Esophagus squamous epithelium (tissue), 5 donors: ENCODE data around the gene SCN8A. TPM values are rescaled to one million over a fixed set of nuclear protein-coding genes. Genes with fewer than 3 reads are reported as not detected.
"Not testable (repeated sequence)": the region's sequence is repeated elsewhere in the genome, so short reads cannot be mapped to it uniquely, and the experiment has no call there.

ENCODE experiments used
- DNase-seq: peaks from one replicate; lab custom pipeline; 2025; lab: John Stamatoyannopoulos, UW
- H3K27ac ChIP-seq, 4 donors: fragments of 200-600 bp; sonication (generic); one replicate each; pipeline ENCODE4 v1.5.1; 2016 to 2019; ENCODE audit warnings: mild to moderate bottlenecking in 1 of 4
- H3K27me3 ChIP-seq, 4 donors: fragments of 200-600 bp; sonication (generic); 1 replicate in 3 of 4; 2 replicates in 1 of 4; pipeline versions ENCODE4 v1.5.1 to v1.6.0; 2017 to 2021; ENCODE audit warnings: antibody characterized with exemption in 1 of 4
- H3K36me3 ChIP-seq, 3 donors: fragments of 200-600 bp; sonication (generic); one replicate each; pipeline ENCODE4 v1.5.1; 2016 to 2019
- H3K4me1 ChIP-seq, 3 donors: fragments of 200-600 bp; sonication (generic); one replicate each; pipeline ENCODE4 v1.5.1; 2017 to 2019
- H3K4me3 ChIP-seq, 4 donors: fragments of 200-600 bp; sonication (generic); 1 replicate in 3 of 4; 2 replicates in 1 of 4; pipeline ENCODE4 v1.5.1; 2016 to 2019; ENCODE audit warnings: mild to moderate bottlenecking in 2 of 4, moderate library complexity in 1 of 4
- H3K9me3 ChIP-seq, 3 donors: fragments of 200-600 bp; sonication (generic); one replicate each; pipeline ENCODE4 v1.5.1; 2016 to 2019
- POLR2A ChIP-seq, 4 donors: fragments of 450-650 bp; IDR thresholded peaks; one replicate each; pipeline ENCODE4 v1.6.1; 2017; ENCODE audit warnings: antibody characterized with exemption in 4 of 4, mild to moderate bottlenecking in 4 of 4, moderate library complexity in 3 of 4
- WGBS, 2 donors: methylation state at CpG; one replicate each; pipeline ENCODE4 v1.1.5; 2018; 5-methylcytosine and 5-hydroxymethylcytosine counted together
- intact Hi-C: fragments of 100-400 bp; cut with DNase I; formaldehyde crosslinking; loops from one replicate; pipeline ENCODE4 v1.15.0; 2022
- total RNA-seq, 4 donors: library from RNA; depleted of rRNA; stranded (reverse); fragments of >200 nt; gene quantifications; one replicate each; pipeline ENCODE4 v1.1.0, GENCODE V29; 2016
- TF ChIP-seq, protein P1 (sequence below), 6 experiments: fragments of 450-650 bp in 4 of 6; fragments of 200-600 bp in 2 of 6; sonication (generic) in 2 of 6; IDR thresholded peaks; one replicate each; pipeline ENCODE4 v1.5.1; 2016 to 2019; ENCODE audit warnings: antibody characterized with exemption in 6 of 6, mild to moderate bottlenecking in 4 of 6, moderate library complexity in 4 of 6
- donor health status: DM: yes; HTN: yes; CAD: no.

Gene SCN8A
- total RNA-seq, 4 donors from 2014 or later: 0.11 to 1.1 (median 0.40) TPM

GRCh38 chr12:51639361-51639760 is 48.3 kb downstream of the SCN8A start:
- Histone ChIP-seq H3K9me3 (peaks cover 0 to 10% (median 7%) of the 10 kb centered on the region in 3 donors), H3K36me3 (no peaks in the 10 kb centered on the region), H3K27me3 (no peaks in the 10 kb centered on the region), H3K4me1 (no peaks in the 10 kb centered on the region), H3K27ac (no peak overlapping the region), H3K4me3 (no peak overlapping the region)
- intact Hi-C loops: no loop called here
- 72 to 83% methylated on average over 5 of the region's 5 CpGs for WGBS, 2 donors
- TF ChIP-seq POLR2A (IDR thresholded peaks at IDR 0.05): no peak
- TF ChIP-seq, protein P1, sequence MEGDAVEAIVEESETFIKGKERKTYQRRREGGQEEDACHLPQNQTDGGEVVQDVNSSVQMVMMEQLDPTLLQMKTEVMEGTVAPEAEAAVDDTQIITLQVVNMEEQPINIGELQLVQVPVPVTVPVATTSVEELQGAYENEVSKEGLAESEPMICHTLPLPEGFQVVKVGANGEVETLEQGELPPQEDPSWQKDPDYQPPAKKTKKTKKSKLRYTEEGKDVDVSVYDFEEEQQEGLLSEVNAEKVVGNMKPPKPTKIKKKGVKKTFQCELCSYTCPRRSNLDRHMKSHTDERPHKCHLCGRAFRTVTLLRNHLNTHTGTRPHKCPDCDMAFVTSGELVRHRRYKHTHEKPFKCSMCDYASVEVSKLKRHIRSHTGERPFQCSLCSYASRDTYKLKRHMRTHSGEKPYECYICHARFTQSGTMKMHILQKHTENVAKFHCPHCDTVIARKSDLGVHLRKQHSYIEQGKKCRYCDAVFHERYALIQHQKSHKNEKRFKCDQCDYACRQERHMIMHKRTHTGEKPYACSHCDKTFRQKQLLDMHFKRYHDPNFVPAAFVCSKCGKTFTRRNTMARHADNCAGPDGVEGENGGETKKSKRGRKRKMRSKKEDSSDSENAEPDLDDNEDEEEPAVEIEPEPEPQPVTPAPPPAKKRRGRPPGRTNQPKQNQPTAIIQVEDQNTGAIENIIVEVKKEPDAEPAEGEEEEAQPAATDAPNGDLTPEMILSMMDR (IDR thresholded peaks at IDR 0.05): no peak
- DNase-seq: no peak

GRCh38 chr12:51642286-51642685 is 51.3 kb downstream of the SCN8A start:
- DNase-seq: no peak
- TF ChIP-seq, protein P1 (IDR thresholded peaks at IDR 0.05): no peak
- no peak for TF ChIP-seq POLR2A (IDR thresholded peaks at IDR 0.05)
- Histone ChIP-seq H3K36me3 (no peaks in the 10 kb centered on the region), H3K9me3 (peaks cover 0 to 8% (median 7%) of the 10 kb centered on the region in 3 donors), H3K27me3 (no peaks in the 10 kb centered on the region), H3K4me3 (no peak overlapping the region), H3K27ac (no peak overlapping the region), H3K4me1 (no peaks in the 10 kb centered on the region)
- intact Hi-C loops: no loop called here

DNA sequence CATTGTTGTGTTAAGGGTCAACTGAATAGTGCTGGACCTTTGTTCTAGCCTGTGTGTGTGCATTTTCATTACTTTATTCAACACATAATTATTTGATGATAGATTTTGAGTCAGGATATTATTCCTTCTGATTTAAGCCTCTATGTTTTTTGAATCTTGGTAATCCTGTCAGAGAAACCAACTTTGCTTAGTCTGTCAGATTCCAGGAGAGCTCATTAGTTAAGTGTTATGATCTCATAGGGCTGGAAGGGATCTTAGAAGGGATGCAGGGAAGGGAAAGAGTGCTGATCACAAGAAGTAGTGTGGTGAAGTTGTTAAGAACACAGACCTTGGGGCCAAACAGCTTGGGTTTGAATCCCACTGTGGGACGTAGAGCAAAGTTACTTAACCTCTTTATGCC is 52.9 kb downstream of the SCN8A start:
- H3K27ac ChIP-seq: no peak overlapping the region
- H3K36me3 ChIP-seq: no peaks in the 10 kb centered on the region
- DNase-seq: no peak
- peaks cover 0 to 1% (median 0%) of the 10 kb centered on the region in 4 donors for H3K27me3 ChIP-seq
- H3K4me3 ChIP-seq: no peak overlapping the region
- 76 to 87% methylated on average over 1 of the region's 1 CpG for WGBS, 2 donors
- no peaks in the 10 kb centered on the region for H3K9me3 ChIP-seq
- TF ChIP-seq, protein P1 (IDR thresholded peaks at IDR 0.05): no peak
- TF ChIP-seq POLR2A (IDR thresholded peaks at IDR 0.05): no peak
- no peaks in the 10 kb centered on the region for H3K4me1 ChIP-seq
- intact Hi-C loops: no loop called here

DNA sequence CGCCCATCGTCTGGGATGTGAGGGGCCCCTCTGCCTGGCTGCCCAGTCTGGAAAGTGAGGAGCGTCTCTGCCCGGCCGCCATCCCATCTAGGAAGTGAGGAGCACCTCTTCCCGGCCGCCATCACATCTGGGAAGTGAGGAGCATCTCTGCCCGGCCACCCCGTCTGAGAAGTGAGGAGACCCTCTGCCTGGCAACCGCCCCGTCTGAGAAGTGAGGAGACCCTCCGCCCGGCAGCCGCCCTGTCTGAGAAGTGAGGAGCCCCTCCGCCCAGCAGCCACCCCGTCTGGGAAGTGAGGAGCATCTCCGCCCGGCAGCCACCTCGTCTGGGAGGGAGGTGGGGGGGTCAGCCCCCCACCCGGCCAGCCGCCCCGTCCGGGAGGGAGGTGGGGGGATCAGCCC is 53.7 kb downstream of the SCN8A start:
- DNase-seq, H3K27me3 ChIP-seq, H3K4me3 ChIP-seq, H3K9me3 ChIP-seq, H3K27ac ChIP-seq, H3K4me1 ChIP-seq, intact Hi-C loops, H3K36me3 ChIP-seq: not testable (repeated sequence)
- WGBS, 2 donors: no CpG with 5 or more reads among the region's 23 CpGs

DNA sequence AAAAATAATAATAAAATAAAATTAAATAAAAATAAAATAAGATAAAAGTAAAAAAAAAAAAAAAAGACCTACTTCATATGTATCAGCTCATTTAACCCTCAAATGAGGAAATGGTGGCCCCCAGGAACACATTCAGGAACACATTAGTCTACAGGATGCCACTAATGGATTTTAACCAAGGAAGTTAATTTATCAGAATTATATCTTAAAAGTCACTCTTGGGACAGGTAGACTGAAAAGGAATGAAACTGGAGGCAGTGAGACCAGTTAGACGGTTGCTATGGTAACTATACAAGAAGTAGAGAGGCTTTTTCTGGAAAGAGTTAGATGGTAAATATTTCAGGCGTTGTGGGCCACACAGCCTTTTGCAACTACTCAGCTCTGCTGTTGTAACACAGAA is 54.9 kb downstream of the SCN8A start:
- no peaks in the 10 kb centered on the region for H3K36me3 ChIP-seq
- TF ChIP-seq, protein P1 (IDR thresholded peaks at IDR 0.05): no peak
- no peak for TF ChIP-seq POLR2A (IDR thresholded peaks at IDR 0.05)
- intact Hi-C loops: no loop called here
- H3K9me3 ChIP-seq: peaks cover 0 to 14% (median 5%) of the 10 kb centered on the region in 3 donors
- H3K27ac ChIP-seq: no peak overlapping the region
- 77 to 80% methylated on average over 2 of the region's 2 CpGs for WGBS, 2 donors
- no peaks in the 10 kb centered on the region for H3K4me1 ChIP-seq
- H3K4me3 ChIP-seq: no peak overlapping the region
- DNase-seq: no peak
- H3K27me3 ChIP-seq: peaks cover 0 to 4% (median 0%) of the 10 kb centered on the region in 4 donors

DNA sequence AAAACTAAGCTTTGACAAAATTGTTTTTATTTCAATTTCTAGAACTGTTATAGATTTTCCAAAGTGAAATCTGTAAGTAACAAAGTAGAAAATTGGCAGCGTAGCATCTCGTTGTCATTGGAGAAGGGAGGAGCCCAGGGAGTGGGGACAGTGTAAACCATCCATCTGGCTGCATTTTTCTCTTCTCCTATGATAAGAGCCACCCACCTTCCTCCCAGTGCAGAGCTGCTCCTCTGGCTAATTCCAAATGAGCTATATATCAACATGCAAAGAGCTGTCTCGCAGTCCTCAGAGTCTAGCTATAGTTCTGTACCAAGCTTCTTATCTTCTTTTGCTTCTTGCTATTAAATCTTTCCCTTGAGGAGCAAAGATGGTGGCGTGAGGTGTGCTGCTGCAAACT is 56.6 kb downstream of the SCN8A start:
- 77 to 87% methylated on average over 4 of the region's 4 CpGs for WGBS, 2 donors
- Histone ChIP-seq H3K27me3 (peaks cover 0 to 12% (median 0%) of the 10 kb centered on the region in 4 donors), H3K36me3 (no peaks in the 10 kb centered on the region), H3K4me3 (no peak overlapping the region), H3K4me1 (no peaks in the 10 kb centered on the region), H3K9me3 (peaks cover 0 to 14% (median 5%) of the 10 kb centered on the region in 3 donors), H3K27ac (no peak overlapping the region)
- TF ChIP-seq, protein P1 (IDR thresholded peaks at IDR 0.05): no peak
- no peak for TF ChIP-seq POLR2A (IDR thresholded peaks at IDR 0.05)
- intact Hi-C loops: no loop called here
- no peak for DNase-seq
